ENCODE data around the gene ADAP2. TPM values are rescaled to one million over a fixed set of nuclear protein-coding genes. Genes with fewer than 3 reads are reported as not detected.

Gene ADAP2
- total and polyA plus RNA-seq, 10 of the 15 experiments (the other 5 are each of a cell fraction or from before 2014, with no cell fraction given), result 0.15 to 13.6 (median 6.8) TPM

GRCh38 chr17:30997842-30998241, 76.1 kb downstream of the ADAP2 start:
- Histone ChIP-seq H3K27me3 (replicated peaks in 1 of 2; ENCODE audit: control insufficient read depth in 2 of 2, insufficient read depth in 2 of 2, low read length in 1 of 2) (no peaks in the 10 kb centered on the region), H3K36me3 (ENCODE audit: control insufficient read depth in 2 of 2, insufficient read depth in 2 of 2, low read length in 1 of 2) (peaks cover 0 to 15% of the 10 kb centered on the region in 2 experiments; a peak in 3 of 4 replicates), H3K79me2 (ENCODE audit: control insufficient read depth, insufficient read depth, low read length) (no peaks in the 10 kb centered on the region), H3K9ac (ENCODE audit: control insufficient read depth, insufficient read depth, low read length) (no peak overlapping the region), H4K20me1 (ENCODE audit: control insufficient read depth, insufficient read depth) (no peaks in the 10 kb centered on the region), H3K27ac (ENCODE audit: control insufficient read depth, insufficient read depth) (no peak overlapping the region), H3K9me3 (replicated peaks; ENCODE audit: control insufficient read depth, insufficient read depth, low read length) (no peaks in the 10 kb centered on the region), H3K4me1 (ENCODE audit: control insufficient read depth, insufficient read depth, low read length) (no peaks in the 10 kb centered on the region), H3K4me3 (no peak overlapping the region), H2AFZ (ENCODE audit: control insufficient read depth, low read depth, low read length) (no peak overlapping the region), H3K4me2 (ENCODE audit: control insufficient read depth, insufficient read depth) (no peak overlapping the region)
- no peak for FAIRE-seq
- ATAC-seq, result no peak
- ChIA-PET SMC1A (ENCODE audit: uncharacterized antibody, unreplicated experiment) (no interaction called here), RAD21 (ENCODE audit: unreplicated experiment) (interaction anchor here (0.5 kb wide), 1 partner anchor 95 kb away, joined by 3 read pairs; no protein-coding TSS in a partner anchor), POLR2A (no interaction called here), CTCF (interaction anchor here (1.1 kb wide), 1 partner anchor 219 kb away, joined by 3 read pairs; no protein-coding TSS in a partner anchor)
- WGBS (ENCODE audit: insufficient coverage, insufficient replicate concordance, low lambda C conversion rate, missing lambda C conversion rate), result 93% methylated on average over 5 of the region's 5 CpGs
- TF ChIP-seq ATF3 (IDR thresholded peaks at IDR 0.05; ENCODE audit: borderline replicate concordance, extremely low read depth, low read depth, low read length) (no peak), ELK1 (IDR thresholded peaks at IDR 0.05; ENCODE audit: low read depth, low read length) (no peak), RFX5 (IDR thresholded peaks at IDR 0.05; ENCODE audit: low read depth, low read length) (no peak), GATAD2B (conservative IDR thresholded peaks at IDR 0.05; ENCODE audit: low read depth) (no peak), SMAD5 (IDR thresholded peaks at IDR 0.05; ENCODE audit: low read depth) (no peak), ZNF687 (IDR thresholded peaks at IDR 0.05) (no peak), BCL3 (IDR thresholded peaks at IDR 0.05; ENCODE audit: borderline replicate concordance, insufficient read depth, low read depth, low read length, poor library complexity, severe bottlenecking) (peak; percentile 39)
- no TSS peak for BruUV-seq (replicated peaks)
- intact Hi-C loops (cut with micrococcal nuclease; ENCODE audit: unreplicated experiment), result no loop called here
- in situ Hi-C loops (cut with MboI), result no loop called here
- DNase-seq (ENCODE audit: low read depth, low spot score), result no peak

Measured in GM12878 (cell line).